GM21825 (cell line): ENCODE results near the gene DCANP1.
"Not testable (repeated sequence)": the region's sequence is repeated elsewhere in the genome, so short reads cannot be mapped to it uniquely, and the experiment has no call there.

ENCODE experiments used
- ATAC-seq: cut with Tn5 transposase; IDR thresholded peaks from one replicate; pipeline ENCODE4 v1.9.1; 2021; ENCODE audit warnings: mild to moderate bottlenecking, moderate library complexity; ENCODE audit not compliant: unreplicated experiment

The DCANP1 gene

DNA sequence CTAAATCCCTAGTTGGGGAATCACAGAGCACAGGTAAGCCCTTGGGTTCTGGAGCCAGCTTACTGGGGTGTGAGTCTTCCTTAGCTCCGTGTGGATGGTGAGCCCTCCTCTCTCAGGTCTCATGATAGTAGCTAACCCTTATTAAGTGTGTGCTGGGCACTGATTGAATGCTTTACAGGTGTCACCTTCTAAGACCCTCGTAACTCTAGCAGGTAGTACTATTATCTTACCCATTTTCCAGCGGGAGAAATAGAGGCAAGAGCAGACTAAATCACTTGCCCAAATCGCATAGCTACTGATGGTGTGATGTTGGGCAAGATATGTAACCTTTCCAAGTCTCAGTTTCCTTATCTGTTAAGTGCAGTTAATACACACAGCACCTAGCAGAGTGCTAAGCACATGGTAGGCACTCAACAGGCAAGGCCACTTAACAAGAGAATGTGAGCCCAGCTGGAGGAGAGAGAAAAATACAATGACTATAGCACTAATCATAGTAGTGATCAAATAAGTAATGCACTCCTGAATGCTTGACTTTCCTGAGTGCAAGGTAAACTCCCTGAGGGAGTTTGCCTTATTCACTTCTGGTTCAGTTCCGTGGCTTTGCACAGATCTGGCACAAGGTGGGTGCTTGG, at the start of gene DCANP1:
Gene DCANP1, minus strand, starts transcription at position 51 of the 632 bp plus-strand sequence. CDS start 240 bp downstream, outside the sequence.
- ATAC-seq = no peak

DNA sequence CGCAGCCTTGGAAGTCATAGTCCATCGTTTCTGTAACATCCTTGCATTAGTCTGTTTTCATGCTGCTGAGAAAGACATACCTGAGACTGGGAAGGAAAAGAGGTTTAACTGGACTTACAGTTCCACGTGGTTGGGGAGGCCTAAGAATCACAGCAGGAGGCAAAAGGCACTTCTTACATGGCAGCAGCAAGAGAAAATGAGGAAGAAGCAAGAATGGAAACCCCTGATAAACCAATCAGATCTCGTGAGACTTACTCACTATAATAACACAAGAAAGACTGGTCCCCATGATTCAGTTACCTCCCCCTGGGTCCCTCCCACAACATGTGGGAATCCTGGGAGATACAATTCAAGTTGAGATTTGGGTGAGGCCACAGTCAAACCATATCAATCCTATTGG, 48.4 kb upstream of the DCANP1 start:
- not testable (repeated sequence) for ATAC-seq

GRCh38 chr5:135494196-135494595, 47.0 kb upstream of the DCANP1 start:
- no peak for ATAC-seq

- no peak for ATAC-seq
Measured at GRCh38 chr5:135493406-135494180, 46.4 kb upstream of the DCANP1 start.

DNA sequence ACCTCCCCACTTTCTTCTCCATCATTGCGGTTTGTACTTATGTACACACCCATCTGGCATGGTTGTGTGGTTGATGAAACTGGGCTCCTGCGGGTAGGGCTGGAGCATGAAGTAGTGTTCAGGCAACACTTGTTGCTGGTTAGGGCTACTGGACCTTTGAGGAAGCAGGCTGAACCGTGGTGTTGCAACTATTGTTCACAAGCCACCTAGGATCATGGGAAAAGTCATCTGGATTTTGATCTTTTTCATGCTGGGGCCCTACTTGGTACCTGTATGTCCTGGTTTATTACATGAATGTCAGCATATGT, 45.1 kb upstream of the DCANP1 start:
- ATAC-seq = no peak

DNA sequence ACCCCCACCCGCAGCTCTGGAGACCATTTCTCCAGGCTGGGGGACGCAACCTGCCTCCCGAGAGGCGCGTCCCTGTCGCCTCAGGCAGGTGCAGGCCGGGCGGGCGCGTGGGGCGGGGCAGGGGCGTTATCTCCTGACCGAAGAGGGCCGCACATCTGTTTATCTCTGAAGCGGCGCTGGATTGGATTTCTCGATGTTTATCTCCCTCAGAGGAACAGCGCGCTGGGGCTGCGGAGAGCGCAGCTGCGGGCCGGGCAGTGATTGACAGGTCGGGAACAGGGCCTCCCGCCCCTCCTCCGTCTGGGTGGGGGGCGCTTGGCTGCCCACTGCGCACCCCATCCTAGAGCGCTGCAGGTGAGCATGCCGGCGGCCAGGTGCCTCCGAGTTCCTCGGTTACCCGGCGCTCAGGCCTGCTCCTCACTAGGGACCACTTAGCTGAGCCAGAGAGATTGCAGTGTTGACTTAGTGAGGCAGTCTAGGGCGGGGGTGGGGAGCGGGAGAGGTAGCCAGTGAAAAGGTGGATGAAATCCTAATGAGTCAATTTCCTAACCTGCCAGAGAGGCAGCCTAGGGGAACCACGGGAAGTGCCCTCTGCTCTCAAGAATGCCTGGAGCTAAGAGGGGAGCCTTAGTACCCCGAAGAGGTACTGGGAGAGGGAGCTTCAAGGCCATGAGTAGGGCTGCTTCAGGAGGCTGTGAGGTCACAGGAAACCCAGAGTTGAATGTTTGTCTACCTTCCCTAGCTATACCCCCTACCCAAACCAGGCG, 44.6 kb upstream of the DCANP1 start:
- ATAC-seq = no peak

DNA sequence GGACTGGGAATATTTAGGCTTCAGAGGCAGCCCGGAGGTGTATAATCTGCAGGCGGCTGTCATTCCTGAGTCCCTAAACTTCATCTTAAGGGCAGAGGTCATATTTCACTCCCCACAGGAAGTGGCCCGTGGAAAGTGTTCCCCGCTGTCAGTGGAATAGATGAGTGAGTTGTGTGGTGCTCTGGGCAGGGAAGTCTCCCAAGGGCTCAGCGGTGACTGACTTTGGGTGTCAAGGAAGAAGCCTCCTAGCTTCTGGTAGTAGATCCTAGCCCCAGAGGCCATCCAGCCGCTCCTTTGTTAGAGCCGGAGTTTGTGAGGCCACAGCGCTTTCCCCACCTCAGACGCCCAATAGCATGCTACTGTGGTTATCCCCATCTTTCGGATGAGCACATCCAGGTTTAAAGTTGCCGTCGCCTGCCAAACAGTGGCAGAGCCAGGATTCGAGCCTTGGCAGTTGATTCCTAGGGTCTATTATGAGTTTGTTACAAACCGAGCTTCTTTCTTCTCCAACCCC, 43.9 kb upstream of the DCANP1 start:
- no peak for ATAC-seq

- no peak for ATAC-seq
Measured at GRCh38 chr5:135490245-135491037, 43.3 kb upstream of the DCANP1 start.

- no peak for ATAC-seq
Measured at GRCh38 chr5:135489466-135490244, 42.5 kb upstream of the DCANP1 start.

DNA sequence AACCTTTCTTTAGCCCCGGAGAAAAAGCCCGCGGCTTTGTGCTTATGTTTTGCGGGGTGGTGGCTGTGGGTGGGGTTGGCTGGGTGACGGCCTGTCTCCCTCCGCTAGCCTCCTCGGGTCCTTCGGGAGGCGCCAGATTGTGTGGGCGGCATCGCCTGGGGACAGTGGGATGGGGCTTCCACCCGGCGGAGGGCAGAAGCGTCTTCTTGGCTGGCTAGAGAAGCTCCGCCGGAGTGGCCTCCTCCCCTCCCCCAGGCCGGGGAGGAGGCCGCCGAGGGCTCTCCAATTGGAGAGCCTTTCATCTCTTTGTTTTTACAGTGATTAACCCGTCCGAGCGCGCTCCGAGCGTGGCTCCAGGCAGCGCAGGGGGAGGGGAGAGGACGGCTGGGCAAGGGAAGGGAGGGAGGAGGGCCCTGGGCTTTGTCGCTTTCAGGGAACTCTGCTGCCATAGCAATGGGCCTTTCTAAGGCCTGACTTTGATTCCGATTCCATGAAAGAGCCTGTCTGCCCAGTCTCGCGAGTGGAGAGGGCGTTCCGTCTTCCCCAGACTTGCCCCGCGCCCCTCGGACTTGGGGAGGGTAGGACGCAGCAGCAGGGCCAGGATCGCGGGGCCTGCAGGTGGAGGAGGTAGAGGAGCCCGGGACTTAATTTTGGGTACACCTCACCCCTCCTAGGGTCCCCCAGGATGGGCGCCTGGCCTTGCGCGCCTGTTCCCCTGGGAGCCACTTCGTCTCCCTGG, 41.7 kb upstream of the DCANP1 start:
- ATAC-seq = no peak

- ATAC-seq = no peak
Measured at GRCh38 chr5:135487839-135488514, 40.8 kb upstream of the DCANP1 start.

- no peak for ATAC-seq
Measured at GRCh38 chr5:135487037-135487395, 39.9 kb upstream of the DCANP1 start.

GRCh38 chr5:135486131-135487036, 39.2 kb upstream of the DCANP1 start:
- ATAC-seq = no peak

DNA sequence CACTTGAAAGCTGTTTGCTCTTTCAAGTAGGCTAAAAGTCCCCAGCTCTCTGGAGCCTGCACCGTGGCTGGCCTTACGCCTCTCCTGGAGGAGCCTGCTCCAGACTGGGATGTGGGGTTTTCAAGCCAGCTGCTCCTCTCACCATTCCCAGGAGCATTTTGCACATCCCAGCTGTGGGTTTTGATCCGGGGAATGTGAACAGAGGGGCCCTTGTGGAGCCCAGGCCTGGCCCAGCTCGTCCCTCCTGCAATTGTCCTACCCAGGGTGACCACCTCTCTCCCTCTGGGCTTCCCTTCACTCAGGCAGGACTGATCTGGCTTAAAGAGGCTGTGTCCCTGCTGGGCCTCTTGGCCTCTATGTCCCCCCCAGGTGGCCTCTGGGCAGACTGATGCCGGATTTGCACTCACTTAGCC, 37.5 kb upstream of the DCANP1 start:
- ATAC-seq = no peak

DNA sequence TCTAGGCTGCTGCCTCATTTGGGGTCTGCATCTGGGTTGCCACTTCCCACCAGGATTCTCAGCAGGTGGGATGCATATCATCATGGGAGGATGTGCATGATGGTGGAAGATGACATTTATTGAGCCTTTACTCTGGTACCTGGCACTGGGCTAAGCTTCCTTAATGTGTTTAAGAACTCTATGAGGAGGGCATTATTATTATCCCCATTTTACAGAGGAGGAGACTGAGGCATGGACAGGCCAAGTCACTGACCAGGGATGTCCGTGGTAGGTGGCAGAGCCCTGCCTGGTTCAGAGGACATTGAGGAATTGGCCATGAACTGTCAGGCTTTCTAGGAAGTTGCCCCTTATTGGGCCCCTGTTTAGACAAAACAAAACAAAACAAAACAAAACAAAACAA, 36.1 kb upstream of the DCANP1 start:
- no peak for ATAC-seq

DNA sequence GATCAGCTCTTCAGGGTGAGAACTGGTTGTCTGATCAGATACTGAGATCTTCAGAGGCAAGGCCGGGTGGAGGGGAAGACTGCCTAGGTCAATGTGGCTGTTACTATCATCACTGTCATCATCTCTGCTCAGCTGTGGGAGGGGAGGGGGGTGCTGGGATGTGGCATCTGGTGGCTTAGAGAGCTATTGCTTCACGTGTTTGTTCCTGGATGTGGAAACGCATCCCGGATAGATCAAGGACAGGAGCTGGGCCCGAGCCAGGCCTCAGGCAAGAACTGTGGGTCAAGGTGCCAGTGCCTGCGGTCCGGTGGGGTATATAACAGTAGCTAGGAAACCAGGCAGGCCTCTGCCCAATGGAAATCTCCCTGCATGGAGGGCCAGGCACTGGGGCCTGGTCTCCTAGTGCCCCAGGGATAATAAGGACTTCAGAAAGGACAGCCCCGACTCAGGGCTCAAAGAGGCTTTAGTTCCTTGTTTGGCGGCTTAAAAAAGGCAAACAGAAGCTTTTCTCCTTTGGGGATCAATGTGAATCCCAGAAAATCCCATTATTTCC, 35.3 kb upstream of the DCANP1 start:
- no peak for ATAC-seq

DNA sequence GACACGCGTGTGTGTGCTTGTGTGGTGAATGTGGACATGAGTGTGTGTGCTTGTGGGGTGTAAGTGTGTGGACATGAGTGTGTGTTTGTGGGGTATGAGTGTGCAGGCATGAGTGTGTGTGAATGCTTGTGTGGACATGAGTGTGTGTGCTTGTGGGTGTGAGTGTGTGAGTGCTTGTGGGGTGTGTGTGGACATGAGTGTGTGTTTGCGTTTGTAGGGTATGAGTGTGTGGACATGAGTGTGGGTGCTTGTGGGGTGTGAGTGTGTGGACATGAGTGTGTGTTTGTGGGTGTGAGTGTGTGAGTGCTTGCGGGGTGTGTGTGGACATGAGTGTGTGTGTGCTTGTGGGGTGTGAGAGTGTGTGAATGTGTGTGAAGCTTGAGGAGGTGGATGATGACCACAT, 34.8 kb upstream of the DCANP1 start:
- ATAC-seq = no peak

DNA sequence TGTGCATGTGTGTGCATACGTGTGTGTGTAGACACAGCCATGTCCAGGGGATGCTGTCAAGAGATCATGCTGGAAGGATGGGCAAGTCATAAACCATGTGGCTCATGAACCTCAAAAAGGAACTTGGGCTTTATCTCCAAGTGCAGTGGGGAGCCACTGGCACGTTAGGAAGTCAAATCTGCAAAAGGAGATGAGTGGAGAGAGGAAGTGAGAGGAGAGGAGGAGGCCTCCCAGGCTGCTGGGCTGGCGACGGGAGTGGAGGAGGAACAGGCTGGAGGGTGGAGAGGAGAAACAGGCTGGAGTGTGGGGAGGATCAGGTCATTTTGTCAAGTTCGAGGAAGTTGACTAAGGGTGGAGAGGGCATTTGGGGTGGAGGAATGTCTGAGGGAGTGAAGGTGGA, 34.2 kb upstream of the DCANP1 start:
- no peak for ATAC-seq
